ENCODE measurements around the gene DOCK3. TPM values are rescaled to one million over a fixed set of nuclear protein-coding genes. Genes with fewer than 3 reads are reported as not detected.

Gene DOCK3
- total and polyA plus RNA-seq, 2 of the 4 experiments (the other 2 are of a cell fraction) = under 0.01 to 0.12 TPM

GRCh38 chr3:51141573-51141972 lies 466.8 kb downstream of the DOCK3 start:
- Histone ChIP-seq H3K9ac (ENCODE audit: low read depth, low read length) (no peak overlapping the region), H2BK15ac (ENCODE audit: low read depth, low read length) (no peak overlapping the region), H4K20me1 (ENCODE audit: insufficient read depth, low read length) (no peaks in the 10 kb centered on the region), H3K9me1 (ENCODE audit: insufficient read depth, low read length) (no peaks in the 10 kb centered on the region), H3K4me2 (ENCODE audit: low read depth, low read length) (no peak overlapping the region), H3K79me1 (ENCODE audit: low read depth in 1 of 2, low read length in 2 of 2) (no peaks in the 10 kb centered on the region), H2BK120ac (ENCODE audit: low read depth, low read length) (no peak overlapping the region), H3K4ac (ENCODE audit: low read depth, low read length) (no peak overlapping the region), H3K9me3 (ENCODE audit: control insufficient read depth, insufficient read depth, low read length) (peaks cover 2% of the 10 kb centered on the region; the same call in 1 of the 2 replicates), H3K4me3 (ENCODE audit: insufficient read depth, low read depth, low read length) (no peak overlapping the region), H3K14ac (replicated peaks; ENCODE audit: low read depth, low read length) (no peak overlapping the region), H4K8ac (ENCODE audit: low read depth in 2 of 2, low read length in 2 of 2) (no peak overlapping the region), H4K5ac (ENCODE audit: low read depth, low read length) (no peak overlapping the region), H3K56ac (ENCODE audit: extremely low read depth, insufficient read depth, low read length) (no peak overlapping the region), H3K36me3 (ENCODE audit: control insufficient read depth, insufficient read depth, low read length) (no peaks in the 10 kb centered on the region), H3K4me1 (ENCODE audit: control insufficient read depth, insufficient read depth, low read length) (no peaks in the 10 kb centered on the region), H2BK5ac (ENCODE audit: low read depth, low read length, poor library complexity, severe bottlenecking) (no peak overlapping the region), H3K27ac (ENCODE audit: insufficient read depth, low read length) (no peak overlapping the region), H2AFZ (replicated peaks; ENCODE audit: low read length, poor library complexity) (no peak overlapping the region), H2AK9ac (replicated peaks; ENCODE audit: low read depth, low read length, poor library complexity) (no peak overlapping the region), H2AK5ac (ENCODE audit: low read depth, low read length) (no peak overlapping the region), H3K27me3 (ENCODE audit: control insufficient read depth, insufficient read depth, low read length) (no peaks in the 10 kb centered on the region), H3K23ac (ENCODE audit: low read depth, low read length) (no peak overlapping the region), H3K18ac (ENCODE audit: low read depth, low read length) (no peak overlapping the region), H4K91ac (ENCODE audit: insufficient read depth, low read depth, low read length) (no peak overlapping the region), H2BK20ac (ENCODE audit: low read depth, low read length) (no peak overlapping the region)
- no peak for TF ChIP-seq FOS (IDR thresholded peaks at IDR 0.05; ENCODE audit: low read depth, low read length)
- TF ChIP-seq USF2 (IDR thresholded peaks at IDR 0.05; ENCODE audit: low read depth, low read length) = no peak
- dilution Hi-C loops (cut with HindIII; ENCODE audit: low sequenced_read_pairs, unreplicated experiment) = no loop called here
- intact Hi-C loops (cut with micrococcal nuclease) = no loop called here
- POLR2A ChIA-PET (ENCODE audit: unreplicated experiment) = no interaction called here
- BruUV-seq (replicated peaks) = no TSS peak
- in situ Hi-C loops (cut with MboI; ENCODE audit: low sequenced_read_pairs) = no loop called here
- ATAC-seq (ENCODE audit: low read depth) (no peak), DNase-seq (no peak)
- WGBS, 2 experiments (ENCODE audit: extremely low coverage in 2 of 2, insufficient read length in 1 of 2) = 0% methylated on average over 1 of the region's 2 CpGs; no CpG with 5 or more reads in 1 of the 2 experiments
- CTCF ChIA-PET = no interaction called here

All from IMR-90 (cell line).